ENCODE data around the gene VSNL1.

Gene VSNL1

DNA sequence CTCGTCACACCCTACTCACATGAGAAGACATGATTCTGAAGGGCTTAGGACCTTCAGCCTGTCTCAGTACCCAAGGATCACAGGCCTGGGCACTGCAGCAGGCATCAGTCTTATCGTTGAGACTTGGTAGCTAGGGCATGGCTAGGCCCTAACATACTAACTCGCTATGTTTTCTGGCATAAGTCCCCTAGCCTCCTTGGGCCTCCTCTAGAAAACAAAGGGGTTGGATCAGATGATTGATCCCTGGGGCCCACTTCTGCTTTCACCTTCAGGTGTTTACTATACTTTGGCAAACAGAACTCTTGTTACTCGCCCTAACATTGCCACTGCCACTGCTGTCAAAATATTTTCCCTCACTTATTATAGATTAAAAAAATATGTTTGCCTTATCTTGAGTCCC, 44.2 kb downstream of the VSNL1 start:
- DNase-seq: no peak

DNA sequence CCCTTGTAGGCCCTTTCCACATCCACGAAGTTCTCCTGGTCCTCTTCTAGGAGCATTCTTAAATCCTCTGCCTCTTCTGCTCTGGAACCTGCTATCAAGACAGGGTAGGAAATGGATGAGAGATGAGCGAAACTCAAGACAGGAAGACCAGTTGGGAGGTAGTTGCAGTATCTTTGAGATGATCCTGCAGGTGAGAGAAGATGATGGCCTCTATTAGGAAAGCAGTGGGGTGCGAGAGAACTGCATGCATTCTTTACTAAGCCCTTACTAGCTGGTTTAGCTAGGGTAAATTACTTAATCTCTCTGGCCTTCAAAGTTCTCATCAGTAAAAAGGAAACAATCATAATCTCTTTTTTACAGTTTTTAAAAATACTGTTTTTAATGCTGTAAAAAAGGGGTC, 47.0 kb downstream of the VSNL1 start:
- no peak for DNase-seq

DNA sequence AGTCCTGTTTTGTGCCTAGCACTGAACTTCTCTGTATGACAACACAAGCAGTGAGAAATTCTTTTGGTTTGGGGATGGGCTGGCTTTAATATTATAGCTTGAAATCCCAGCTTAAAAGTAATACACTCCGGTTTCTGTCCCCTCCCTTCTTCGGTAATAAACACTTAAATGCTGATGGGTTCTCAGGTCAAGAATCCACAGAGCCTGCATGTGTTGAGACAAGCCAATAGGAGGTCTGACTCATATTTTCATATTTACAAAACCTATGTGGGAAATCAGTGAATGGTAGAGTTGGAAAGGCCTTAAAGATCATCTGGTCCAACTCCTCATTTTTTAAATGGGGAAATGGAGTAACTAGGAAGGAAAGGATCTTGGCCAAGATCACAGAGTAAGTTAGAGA, 47.5 kb downstream of the VSNL1 start:
- DNase-seq: no peak

DNA sequence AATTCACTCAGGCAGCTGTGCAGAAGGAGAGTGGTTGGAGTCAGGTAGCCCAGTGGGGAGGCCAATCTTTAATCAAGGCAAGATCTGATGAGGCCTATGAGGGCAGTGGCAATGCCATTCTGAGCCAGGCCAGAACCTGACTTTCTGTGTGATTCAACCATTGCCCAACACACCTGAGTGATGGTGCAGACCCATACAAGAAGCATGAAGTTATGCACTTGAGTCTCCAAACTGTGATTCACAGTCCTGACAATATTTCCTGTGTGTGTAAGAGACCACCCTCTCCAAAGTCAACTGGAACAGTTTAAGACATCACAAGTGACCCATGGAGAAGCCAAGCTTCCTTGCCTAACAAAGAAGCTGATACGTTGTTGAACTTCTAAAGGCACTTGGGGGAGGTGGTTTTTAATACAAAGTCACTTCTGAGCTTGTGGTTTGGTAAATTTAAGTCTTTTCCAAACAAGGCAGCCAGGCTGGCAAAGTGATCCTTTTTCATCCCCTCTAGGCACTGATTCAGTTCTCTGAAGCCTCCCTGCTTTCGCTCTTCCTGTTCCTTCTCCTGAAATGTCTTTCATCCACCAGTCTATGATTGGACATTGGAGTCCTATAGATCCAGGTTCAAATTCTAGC, 49.0 kb downstream of the VSNL1 start:
- DNase-seq: no peak

DNA sequence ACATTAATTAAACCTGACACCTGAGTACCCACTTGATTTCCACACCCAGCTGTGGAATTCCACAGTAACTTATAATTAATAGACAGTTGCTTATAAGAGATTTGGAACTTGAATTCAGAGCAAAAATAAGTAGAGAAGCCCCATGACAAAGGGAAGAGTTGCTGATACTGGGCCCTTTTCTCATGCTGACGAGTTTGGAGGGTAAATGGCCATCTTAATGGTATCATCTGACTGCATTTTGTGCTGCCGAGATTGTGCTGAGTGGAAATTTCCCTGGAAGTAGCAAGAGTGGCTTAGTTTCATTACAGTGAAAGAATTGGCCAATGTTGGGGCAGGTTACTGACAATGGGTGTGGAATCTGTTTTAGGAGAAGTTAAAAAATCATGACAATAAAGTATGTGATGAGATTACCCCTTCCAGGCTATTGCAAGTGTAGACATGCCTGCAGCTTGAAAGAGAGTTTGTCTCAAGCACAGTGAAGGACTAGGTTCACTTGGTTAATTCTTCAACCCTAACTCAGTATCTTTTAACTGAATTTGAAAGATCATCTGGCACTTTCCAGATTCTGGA, 49.9 kb downstream of the VSNL1 start:
- DNase-seq: no peak

DNA sequence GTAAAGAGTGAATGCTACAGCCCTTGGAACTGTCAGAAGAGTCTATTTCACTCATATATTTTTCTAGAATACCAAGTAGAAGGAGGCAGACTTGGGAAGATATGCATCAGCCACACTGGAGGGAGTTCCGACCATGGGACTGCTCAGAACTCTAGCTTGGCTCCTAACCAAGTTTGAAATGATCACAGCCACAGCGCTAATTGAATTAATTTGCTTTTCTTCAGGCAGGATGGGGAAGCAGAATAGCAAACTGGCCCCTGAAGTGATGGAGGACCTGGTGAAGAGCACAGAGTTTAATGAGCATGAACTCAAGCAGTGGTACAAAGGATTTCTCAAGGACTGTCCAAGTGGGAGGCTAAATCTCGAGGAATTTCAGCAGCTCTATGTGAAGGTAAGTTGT, 51.4 kb downstream of the VSNL1 start:
- DNase-seq: no peak

DNA sequence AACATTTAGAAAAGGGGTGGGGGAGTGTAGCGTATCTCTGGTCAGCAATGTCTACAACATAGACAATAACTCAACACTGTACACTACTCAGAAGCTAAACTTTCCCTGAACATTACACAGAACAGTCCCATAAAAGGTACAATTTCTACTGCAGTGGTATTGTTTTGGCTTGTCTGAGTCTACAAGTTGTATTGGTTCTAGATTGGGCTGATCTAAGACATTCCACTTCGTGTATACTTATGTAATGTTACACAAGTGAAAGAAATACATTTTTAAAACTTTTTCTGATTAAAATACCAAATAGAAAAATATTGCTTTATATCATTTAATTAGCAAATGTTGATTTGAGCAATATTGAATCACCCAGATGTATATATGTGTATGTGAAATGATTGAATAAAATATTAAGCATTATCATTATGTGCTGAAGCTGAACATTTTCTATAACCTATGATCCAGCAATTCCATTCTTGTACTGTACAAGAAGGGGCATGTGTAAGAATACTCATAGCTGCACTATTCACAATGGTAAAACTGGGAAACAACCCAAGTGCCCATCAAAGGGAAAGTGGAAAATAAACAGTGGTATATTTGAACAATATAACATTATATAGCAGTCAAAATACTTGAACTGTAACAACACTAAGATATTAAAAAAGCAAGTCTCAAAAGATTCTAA, 52.4 kb downstream of the VSNL1 start:
- DNase-seq: no peak

DNA sequence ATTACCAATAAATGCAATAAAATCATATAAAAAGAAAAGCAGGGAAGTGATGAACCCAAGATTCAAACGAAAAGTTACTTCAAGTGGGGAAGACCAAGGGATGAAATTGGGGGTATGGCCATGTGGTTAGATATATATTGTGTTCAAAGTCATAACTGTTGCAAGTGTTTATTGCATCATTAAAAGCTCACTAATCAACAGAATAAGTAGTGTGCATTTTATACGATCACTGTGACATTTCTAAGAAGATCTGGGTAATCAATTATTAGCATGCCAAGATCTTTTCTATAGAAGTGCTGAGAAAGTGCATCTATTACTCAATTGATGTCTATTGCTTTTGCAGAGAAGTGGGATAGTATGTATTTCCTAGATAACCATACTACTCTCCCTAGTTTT, 52.9 kb downstream of the VSNL1 start:
- no peak for DNase-seq

DNA sequence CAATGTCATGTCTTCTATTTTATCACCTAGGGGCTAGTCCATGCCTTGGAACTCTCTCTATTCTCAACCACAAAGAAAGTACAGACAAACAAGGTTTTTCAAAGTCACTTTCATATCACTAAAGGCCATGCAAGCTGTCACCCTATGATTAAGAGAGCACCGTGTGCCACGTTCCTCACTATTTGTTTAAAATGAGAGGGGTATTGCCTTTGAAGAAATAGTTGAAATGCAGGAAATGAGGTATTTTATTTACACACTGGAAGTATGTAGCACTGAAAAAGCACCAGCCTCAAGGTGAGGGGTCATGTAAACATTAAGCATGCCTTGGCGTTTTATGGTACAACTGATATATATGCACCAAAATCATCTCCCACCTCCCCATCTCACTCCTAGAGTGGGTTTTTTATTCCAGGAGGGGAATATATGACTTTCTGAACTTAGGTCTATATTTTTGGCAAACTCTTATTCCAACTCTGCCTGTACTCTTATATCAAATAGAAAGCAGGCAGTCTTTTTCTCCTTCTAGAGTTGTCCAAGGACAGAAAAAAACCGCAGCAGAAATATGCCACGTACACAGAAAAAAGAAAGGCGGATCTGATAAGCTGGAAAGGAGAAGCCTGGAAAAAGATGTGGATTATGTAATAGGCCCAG, 53.5 kb downstream of the VSNL1 start:
- no peak for DNase-seq

DNA sequence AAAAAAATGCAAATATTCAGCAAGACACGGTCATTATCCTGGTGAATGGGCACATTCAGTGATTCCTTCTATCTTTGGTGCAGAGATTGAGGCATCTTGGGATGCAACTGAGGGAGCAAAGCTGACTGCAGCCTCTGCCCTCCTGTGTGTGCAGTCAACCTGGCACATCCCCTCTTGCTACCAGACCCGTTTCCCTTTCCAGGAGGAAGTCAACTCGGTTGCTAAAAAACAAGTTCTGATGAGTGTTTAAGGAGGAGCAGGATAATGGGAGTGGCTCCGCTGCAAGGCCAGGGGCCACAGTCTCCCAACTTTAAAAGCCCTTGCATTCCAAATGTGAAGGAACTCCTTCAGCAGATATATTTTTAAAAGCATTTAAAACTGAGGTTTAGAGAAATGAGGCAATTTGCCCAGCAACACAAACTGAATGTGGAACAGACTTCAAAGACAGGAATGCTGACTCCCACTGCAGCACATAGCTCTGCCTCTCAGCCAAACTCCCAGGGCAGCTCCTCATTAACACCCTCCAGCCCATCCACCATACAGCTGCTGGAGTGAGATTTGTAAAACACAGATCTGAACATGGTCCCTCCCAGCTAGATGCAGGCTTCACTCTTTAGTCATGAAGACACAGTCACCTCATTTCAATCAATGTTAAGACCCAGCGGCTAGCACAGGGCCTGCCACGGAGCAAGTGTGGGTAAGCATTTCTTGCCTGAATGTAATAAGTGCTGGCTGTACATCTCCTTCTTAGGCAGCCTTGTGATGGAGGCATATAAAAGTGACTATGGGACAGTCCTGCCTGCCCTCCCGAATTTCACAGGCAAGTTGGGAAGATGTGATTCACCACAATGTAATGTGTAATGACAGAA, 54.3 kb downstream of the VSNL1 start:
- DNase-seq: no peak

DNA sequence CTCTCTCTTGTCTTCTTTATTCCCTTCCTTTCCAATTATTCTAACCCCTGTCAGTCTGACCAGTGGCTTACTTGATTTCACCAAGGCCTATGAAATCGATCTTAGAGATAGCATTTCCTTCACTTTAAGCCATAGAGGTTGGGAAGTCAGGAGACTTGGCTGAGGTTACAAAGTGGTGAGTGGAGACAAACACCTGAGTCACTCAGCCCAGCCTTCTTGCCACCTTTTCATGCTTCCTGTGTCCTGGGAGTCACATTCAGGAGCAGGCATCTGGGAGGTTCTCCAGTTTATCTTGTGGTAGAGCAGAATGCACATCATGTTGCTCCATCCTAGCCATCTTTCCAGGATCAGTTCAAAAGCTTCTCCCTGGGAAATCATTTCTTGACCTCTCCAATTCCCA, 59.1 kb downstream of the VSNL1 start:
- no peak for DNase-seq

DNA sequence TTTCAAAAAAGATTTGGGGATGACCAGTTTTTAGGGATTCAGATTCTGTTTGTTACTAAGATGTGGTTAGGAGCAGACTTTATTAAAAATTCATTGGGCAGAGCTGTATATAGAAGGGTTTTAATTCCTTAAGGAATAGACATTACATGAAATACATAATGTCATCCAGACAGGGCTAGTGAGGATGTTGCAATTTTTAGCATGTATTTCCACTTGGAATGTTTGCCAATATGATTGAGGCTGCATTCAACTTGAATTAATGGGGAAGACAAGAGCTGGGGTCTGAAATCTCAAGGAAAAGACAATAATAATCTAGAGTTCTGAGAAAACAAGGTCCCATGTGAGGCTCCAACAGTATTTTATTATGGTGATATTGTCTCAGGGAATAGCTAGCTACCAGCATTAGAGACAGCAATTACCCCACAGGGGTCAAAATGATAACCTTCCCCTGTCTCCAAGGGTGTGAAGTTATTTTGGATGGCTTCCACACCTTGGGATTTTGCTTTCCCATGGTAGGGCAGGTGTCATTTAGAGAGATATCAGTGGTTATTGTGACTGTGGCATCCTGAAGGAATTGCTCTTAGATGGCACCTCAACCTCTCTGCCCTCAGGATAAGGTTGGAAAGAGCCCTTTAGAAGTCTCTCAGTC, 60.2 kb downstream of the VSNL1 start:
- no peak for DNase-seq

DNA sequence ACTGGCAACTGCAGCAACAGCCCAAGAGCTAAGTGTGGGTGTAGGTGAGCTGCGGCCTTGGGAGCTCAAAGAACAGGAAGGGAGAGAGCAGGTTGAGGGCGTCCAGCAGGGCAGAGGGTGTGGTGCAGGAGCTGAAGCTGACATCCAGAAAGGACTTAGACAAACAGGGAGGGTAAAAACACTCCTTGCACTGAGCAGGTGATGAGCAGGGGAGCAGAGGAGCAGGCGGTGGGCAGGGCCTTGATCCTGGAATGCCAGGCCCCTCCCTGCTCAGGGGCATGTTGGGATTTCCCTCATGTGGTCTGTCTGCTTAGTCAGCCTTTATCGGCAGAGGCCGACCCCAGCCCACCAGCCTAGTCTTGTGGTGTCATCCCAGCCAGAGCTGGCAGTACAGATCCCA, 63.6 kb downstream of the VSNL1 start:
- no peak for DNase-seq

DNA sequence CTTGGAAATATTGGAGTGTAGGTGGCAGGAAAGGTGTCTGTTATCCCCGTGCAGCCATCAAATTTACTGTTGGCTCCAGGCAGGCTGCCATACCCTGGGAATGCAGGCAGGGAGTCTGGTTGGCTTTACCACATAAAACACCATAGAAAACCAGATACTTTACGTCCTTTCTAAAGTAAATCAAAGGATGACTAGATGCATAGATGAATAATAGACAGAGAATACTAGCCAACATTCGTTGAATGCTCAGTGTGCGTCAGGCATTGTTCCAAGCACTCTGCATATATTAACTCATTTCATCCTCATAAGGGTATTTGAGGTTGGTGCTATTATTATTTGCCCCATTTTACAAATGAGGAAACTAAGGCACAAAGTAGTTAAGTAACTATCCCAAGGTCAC, 65.2 kb downstream of the VSNL1 start:
- no peak for DNase-seq

DNA sequence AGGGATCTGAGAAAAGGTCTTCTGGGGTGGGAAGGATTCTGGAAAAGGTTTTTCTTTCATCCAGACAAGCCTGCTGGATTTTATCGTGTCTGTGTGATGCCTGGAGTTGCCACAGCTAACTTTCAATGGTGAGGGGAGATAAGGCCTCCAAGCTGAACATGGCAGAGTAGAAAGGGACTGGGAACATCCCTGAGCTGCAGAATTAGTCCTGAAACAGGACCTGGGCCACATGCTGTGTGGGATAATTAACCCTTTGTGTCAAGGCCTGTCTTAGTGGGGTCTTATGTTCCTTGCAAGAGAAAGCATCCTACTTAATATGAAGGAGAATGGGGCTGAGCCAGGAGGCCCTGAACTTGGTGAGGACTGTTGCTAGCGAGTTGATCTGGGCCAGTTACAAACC, 66.4 kb downstream of the VSNL1 start:
- DNase-seq: no peak

DNA sequence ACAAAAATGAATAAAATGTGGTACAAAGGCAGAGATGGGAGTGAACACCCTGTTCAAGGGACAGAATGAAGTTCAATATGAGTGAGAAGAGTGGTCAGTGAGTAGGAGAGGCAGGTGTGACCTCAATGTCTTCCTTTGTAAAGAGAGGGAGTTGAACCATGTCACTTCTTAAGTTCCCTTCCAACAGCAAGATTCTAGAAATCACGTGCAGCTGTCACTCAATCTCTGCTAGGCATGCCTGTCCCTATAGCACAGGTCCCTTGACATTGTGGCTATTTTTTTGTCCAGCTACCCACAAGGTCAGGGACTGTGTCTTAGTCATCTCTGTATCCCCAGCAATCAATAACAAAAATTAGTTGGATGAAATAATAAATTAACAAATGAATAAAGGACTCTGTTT, 66.9 kb downstream of the VSNL1 start:
- no peak for DNase-seq

DNA sequence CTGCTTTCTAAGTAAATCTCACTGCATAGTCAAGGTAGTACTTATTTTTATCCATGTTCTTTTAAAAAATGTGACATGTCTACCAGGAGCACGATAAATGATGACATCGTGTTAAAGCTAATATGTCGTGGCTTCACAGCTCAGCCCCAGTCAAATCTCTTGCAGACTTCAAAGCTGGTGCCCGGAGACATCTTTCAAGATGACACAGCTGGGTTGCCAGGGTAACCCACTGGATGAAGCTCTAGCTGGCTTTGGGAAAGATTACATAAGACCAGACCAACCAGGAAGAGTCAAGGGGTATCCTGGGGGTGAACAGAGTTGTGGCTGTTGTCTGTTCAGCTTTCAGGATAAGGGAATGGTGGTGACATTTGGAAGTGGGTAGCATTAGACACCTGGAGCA, 67.8 kb downstream of the VSNL1 start:
- no peak for DNase-seq

DNA sequence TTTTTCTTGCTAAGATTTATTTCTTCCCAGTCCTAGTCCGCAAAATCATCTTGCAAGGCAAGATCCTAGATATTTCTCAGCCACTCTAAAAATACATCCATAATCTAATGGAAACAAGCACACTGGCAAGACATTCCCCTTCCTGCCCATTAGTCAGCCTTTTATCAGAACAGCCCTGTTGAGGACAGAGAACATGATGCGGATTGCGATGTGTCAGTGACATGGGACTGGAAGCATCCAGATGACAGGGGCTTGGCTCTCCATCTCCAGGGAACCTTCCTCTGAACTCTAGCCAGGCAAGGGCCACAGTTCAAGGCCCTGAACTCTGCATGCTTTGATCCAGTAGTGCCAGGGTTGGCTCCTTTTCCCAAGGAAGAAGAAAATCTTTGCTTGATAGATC, 70.0 kb downstream of the VSNL1 start:
- no peak for DNase-seq

DNA sequence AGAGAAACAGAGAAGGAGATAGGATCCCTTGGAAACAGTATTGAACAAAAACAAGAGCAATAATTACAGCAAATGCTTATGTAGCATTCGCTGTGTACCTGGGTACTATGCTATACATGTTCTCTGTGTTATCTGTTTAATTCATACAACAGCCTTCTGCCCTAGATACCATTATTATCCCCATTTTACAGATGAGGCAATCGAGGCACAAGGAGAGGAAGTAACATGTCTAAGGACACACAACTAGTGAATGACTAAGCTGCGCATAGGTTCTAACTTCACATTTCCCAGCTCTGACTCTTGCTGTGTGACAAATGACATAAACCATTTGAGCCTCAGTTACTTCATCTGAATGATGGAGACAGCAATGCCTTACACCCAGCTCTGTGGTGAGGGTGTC, 70.5 kb downstream of the VSNL1 start:
- DNase-seq: no peak

DNA sequence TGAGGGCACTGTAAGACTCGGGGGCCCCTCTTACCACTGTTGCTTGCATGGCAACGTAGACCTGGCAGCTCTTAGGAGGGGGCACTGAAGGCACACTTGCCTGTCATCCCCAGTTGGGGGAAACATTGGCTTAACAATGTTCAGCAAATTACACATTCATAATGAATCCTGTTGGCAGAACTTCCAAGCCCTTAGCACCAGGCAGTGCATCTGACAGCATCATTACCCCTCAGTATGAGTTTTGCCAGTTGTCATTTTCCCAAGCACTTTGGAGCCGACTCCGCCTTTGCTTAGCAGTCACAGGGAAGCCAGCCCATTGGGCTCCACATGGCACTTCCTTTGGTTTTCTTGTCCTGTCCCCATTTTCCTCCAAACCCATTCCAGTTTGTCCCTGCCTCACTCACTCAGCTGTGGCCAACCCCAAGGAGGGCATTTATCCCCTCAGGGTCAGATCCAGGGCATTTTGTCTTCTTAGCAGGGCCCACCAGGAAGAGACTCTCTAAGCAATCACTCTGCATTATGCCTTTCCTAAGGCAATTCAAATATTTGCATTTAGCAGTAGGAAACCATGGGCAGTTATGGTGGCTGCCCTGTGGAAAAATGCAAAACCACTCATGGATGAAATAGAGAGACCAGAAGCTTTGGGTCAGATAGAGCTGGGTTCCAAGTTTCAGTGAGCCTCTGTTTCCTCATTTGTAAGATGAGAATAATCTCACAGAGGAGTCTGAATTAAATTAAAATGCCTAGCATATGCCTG, 73.9 kb downstream of the VSNL1 start:
- no peak for DNase-seq

DNA sequence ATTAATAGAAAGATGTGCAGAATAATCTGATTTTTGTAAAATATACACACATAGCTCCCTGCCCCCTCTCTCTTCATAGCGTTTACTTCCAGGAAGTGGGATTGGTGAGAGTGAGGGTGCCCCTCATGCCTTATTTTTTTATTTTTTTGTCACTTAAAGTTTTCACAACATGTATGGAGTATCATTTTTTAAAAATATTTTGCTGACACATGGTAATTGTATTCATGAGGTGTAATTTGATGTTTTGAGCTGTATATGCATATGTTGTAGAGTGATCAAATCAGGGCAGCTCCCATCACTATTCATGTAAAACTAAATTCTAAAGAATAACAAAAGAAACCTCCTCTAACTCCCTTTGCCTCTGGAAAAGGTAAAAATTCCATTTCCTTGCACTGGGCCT, 74.7 kb downstream of the VSNL1 start:
- no peak for DNase-seq

Data from right hindlimb (tissue), 1 donor.